SK-N-SH treated with all-trans-retinoic acid at 6 μM for 48 hours (cell line): ENCODE results near the gene TBX18.

Source experiments
- BACH2 ChIP-seq: fragments of 250-450 bp; sonication (Bioruptor Pico); IDR thresholded peaks from 2 replicates; pipeline ENCODE4 v1.9.0; 2021; ENCODE audit warnings: mild to moderate bottlenecking, borderline replicate concordance
- CSRNP3 ChIP-seq: fragments of 250-450 bp; sonication (Bioruptor Pico); IDR thresholded peaks from 2 replicates; pipeline ENCODE4 v1.5.1; 2021; ENCODE audit warnings: mild to moderate bottlenecking, moderate library complexity
- GLIS3 ChIP-seq: fragments of 250-450 bp; sonication (Bioruptor Pico); IDR thresholded peaks from 2 replicates; pipeline ENCODE4 v1.5.0; 2020; ENCODE audit warnings: mild to moderate bottlenecking, moderate library complexity

- TF ChIP-seq GLIS3 (CRISPR knock-in tag): no peak
- no peak for TF ChIP-seq CSRNP3 (CRISPR knock-in tag)
- no peak for TF ChIP-seq BACH2
Measured at GRCh38 chr6:84691978-84692623, 72.3 kb downstream of the TBX18 start.
